Activated CD4-positive, alpha-beta T cell treated with anti-CD3 and anti-CD28 coated beads, Interleukin-2, amount 50 U/mL, for 48 hours (primary cell): ENCODE measurements around the gene CSNK1E.

Experiments used
- DNase-seq, 2 experiments: peaks; one replicate each; pipeline ENCODE4 v3.0.0-alpha.2; 2020

The CSNK1E gene

DNA sequence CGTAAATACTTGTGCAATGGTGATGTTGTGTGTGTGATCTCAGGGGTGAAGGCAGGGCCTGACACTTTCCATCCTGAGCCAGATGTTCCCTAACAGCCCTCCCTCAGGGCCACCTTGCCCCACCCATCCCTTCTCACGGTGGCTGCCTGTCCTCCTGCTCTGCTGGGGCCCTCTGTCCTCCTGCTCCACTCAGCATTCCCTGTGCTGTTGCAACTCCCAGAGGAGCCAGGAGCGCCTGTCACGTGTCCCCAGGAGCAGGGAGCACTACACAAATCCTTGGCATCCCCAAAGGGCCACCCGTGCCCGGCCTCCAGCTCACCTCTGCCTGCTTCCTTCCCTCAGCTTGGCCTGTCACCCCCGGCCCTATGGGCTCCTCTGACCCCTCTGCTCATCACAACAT lies 10.2 kb upstream of the CSNK1E start:
- DNase-seq, result no peak

DNA sequence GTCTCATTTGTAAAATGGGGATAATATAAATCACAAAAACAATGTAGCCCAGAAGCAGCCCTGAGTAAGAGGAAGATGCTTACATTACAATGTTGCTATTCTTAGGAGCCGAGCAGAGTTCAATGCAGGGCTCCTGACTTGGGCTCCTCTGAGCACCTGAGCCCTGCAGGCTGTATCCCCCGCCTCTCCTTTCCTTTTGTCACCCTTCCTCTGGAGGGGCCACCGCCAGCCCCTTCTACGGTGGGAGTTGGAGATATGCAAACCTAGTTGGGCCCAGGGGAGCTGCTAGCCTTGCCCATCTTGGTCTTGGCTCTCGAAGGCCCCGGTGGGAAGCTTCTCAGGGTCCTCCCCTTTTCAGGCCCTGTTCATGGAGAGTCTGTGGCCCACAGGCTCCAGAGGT lies 8.4 kb upstream of the CSNK1E start:
- DNase-seq, result no peak

DNA sequence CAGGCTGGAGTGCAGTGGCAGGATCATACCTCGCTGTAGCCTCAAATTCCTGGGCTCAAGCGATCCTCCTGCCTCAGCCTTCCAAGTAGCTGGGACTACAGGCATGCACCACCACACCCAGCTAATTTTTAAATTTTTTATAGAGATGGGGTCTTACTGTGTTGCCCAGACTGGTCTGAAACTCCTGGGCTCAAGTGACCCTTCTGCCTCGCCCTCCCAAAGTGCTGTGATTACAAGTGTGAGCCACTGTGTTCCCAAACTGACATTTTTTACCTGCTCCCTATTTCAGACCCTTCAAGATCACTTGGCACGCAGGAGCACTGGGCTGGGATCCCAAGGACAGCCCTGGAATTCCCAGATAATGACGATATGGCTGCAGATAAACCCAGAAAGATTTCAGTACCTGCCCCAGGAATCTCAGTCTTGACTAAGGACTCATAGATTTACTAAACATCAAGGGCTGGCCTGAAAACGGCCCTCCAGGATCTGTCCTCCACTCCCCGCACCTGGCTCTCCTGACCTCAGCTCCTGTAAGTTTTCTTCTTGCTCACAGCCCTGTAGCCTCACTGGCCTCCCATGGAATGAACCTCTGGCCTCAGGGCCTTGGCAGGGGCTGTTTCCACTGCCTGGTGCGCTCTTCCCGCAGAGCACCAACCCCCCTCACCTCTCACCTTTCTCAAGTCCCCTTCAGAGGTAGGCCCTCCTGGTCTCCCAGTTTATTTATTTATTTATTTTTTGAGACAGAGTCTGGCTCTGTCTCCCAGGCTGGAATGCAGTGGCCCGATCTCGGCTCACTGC lies 3.6 kb upstream of the CSNK1E start:
- DNase-seq, result no peak

DNA sequence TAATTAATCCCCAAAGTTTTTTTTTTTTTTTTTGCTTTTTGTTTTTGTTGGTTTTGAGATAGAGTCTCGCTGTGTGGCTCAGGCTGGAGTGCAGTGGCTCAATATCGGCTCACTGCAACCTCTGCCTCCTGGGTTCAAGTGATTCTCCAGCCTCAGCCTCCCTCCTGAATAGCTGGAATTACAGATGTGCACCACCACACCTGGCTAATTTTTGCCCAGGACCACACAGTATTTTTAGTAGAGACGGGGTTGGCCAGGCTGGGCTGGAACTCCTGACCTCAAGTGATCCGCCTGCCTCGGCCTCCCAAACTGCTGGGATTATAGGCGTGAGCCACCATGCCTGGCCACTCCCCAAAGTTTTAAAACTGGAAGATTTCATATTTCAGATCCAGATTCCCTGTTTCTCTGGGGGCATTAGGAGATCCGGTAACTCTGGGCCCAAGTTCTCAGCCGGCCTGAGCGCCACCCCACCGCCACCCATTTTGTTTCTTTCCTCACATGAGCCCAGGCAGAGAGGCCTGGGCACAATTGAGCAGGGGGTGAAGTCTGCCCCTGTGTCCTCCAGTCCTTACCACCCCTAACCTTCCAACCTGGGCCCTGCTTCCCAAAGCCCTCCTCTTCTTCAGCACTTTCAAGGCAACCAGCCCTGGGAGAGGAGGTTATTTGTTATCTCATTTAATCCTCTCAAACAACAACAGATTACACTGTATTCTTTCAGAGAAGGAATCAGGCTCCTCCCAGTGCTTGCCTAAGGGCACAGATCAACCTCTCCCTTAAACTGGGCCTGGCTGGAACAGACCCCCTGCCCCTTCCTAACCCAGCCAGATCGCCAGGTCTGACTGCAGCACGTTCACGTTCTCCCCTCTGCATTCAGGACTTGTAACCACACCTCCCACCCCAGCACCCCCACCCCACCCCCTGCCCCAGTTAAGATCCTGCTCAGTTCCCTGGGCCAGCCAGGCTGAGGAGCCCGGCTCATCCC lies 1.9 kb upstream of the CSNK1E start:
- DNase-seq, result no peak

DNA sequence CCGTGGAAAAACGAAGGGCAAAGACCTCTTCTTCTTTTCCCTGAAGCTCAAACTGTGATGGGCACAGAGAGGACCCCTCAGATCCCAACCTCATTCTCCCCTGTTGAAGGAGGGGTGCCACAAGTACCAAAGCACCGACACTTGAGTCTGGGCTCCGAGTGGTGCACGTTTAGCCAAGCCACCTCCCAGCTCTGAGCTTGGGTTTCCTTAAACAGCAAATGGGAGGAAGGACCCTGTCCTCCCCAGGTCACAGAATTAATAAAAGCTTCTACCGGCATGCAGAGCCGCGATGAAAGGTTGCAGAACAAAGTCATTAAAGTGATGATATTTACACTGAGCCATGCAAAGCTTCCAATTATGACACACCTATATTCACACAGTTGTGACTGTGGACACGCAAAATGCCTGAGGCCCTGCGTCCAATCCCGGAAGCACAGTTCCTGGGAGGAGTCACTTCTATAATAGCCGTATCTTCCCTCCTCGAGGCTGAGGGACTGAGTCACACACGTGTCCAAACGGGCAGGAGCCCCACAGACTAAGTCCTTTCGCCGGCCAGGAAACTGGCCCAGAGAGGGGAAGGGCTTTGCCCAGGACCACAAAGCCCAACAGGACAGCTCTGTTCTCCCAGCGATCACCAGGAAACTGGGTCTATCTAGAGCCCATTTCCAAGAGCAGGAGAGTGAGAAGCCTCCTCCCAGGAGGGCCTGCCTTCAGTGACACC lies 922 bp upstream of the CSNK1E start:
- DNase-seq, result no peak

DNA sequence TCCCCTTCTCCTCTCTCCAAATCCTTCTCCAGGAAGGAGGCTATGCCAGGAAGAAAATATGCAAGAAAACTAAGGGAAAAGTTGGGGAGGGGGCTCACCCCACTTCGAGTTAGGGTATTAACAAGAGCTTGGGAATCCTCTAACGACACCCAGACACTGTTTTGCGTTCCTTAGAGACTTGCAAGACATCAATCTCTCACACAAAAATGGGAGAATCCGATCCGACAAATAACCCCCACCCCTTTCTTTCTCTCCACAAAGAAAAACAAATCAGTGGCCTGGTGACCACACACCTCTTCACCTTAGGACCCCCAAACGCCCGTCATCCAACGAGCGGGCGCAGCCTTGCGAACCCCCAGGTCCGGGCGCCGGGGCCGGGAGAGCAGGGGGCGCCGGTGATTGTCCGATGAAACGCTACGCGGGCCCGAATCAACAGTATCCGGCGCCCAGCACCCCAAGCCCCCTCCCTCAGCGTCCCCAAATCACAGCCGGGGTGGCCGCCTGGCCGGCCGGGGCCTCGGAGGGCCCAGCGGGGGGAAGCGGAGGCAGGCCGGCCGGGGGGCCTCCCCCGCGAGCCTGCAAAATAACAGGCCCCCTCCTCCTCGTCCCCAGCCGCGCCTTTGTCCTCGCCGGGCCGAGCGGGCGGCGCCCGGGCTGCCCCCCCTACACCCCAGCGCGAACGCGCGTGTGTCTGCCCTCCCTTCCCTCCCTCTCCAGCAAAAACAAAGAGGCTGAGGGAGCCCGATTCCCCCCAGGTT lies 690 bp downstream of the CSNK1E start:
- DNase-seq, result peak; percentile 41 to 54

DNA sequence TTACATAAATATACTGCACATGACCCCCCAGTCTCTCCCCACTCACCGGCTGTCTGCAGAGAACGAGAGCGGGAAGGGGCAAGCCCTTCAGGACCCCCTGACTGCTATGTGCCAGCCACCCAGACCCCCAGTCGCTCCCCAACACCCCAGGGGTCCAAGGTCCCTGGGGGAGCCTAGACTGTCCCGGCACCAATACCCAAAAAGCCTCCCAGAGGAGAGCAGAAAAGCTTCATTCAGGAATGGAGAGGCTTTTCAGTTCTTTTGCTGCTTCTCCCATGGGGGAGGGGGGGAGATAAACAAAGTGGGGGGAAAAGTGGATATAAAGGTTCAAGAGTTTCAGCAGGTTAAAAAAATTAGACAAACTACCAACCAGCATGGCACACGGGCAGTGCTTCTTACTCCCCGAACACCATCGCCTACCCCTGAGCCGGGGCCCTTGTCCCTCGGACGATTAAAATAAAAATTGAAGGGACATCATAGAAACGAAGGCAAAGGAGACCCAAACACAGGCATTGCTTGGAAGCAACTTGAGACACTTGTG lies 1.3 kb downstream of the CSNK1E start:
- DNase-seq, result no peak

DNA sequence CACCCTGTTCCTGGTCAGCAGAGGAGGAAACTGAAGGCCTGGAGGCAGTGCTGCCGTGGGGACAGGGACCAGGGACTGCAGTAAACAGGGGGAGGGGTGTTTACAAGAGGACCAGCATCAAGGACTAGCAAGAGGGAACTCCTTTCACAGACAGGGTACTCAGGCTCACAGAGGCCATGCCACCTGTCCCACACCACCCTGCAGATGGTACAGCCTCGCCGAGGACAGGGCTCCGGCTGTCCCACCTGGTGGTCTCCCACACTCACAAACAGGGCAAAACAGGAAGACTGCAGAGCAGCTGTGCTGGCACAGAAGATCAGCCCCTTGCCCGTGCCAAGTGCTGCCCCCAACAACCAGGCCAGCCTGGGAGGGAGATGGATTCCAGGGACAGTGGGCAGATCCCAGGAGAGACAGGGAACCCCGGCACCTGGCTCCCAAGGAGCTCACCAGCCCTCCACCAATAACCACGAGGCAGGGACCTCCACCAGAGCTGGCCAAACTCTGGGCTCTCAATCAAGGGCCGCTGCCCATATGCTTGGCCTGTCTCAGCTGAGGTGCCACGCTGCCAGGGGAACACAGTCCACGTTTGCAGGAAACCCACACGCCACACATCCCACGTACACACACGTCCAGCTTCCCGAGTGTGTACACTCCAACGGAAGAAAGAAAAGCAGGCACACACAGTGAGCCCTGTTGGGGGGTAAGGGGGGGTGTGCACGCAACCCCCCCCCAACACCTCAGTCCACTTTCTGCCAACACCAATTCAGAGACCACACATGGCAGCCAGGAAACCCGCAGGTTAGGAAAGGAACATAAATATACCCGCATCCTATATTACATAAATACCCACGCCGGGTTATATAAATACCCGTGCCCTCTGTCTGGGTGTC lies 2.1 kb downstream of the CSNK1E start:
- DNase-seq, result peak in 1 of 2 experiments; percentile 15

DNA sequence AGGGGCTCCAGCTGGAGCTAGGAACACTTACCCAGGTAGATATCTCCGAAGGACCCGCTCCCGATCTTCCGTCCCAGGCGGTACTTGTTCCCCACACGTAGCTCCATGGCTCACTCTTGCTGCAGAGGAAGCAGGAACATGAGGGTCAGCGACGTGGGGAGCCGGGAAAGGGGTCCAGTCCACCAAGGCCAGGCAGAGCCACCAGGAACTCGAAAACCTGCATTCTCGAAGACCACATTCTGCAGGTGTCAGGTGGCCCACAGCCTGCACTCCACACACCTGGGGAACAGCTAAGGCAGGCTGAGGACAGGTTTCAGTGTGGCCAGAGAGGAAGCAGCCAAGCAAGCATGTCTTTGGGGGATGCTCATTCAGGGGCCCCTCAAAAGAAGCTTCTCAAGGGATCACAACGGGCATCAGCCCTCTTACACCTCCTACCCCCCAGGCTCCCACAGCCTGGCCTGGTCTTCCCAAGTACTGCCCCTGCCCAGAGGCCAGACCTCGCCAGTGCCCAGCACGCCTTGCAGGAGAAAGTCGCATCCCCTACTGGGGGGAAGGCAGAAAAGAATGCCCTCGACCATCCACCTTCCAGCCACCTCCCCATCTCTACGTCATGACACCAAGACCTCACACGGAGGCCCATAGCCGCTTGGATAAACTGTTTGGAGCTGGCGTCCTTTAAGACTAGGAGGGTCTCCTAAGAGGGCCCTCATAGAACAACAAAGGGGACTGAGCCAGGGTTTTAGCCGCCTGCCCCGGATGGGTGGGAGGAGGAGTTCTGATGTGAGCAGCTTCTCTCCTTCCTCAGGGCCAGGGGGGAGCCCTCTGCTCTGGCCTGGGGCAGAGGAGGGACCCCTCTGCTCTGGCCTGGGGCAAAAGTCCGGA lies 2.9 kb downstream of the CSNK1E start:
- no peak for DNase-seq

DNA sequence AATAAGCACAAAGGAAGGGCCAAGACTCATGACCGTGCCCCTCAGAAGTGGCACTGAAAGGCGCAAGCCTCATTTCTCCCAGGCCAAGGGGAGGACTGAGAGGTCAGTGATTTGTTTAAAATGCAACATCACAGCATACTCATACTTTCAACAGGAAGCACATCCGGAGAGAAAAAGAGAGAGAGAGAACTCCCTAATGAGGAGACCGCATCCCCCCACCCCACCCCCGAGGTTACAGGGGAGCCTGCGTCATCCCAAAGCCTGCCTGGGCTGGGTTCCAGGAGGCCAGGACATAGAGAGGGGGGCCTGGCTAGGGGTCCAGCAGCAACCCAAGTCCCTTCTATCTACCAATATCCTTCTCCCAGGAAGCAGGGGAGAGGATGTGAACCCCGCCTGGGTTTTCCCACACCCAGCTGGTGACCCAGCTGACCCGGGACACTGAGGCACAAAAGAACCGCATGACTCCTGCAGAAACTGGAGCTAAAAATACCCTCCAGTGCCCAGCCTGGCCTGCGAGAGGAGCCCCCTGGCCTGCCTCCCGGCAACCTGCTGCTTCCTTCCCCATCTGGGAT lies 3.8 kb downstream of the CSNK1E start:
- peak; percentile 26 to 27 for DNase-seq

DNA sequence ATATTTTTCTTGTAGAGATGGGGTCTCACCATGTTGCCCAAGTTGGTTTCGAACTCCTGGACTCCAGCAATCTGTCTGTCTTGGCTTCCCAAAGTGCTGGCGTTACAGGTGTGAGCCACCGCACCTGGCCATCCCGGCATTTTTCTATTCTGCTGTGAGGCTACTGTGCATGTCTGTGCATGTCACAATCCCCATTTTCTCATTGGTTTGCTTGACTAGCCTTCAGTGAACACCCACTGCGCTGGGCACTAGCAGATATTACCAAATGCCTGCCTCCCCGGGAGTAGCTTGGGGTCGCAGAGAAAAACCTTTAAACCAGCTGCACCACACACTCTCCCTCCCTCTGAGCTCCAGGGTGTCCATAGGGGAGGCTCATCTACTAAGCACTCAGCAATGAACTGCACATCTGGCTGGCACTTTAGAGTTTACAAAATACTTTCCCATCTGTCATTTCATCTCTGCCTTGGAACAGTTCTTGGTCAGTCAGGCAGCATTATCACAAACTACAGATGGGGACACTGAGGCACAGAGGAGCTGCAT lies 4.9 kb downstream of the CSNK1E start:
- no peak for DNase-seq

DNA sequence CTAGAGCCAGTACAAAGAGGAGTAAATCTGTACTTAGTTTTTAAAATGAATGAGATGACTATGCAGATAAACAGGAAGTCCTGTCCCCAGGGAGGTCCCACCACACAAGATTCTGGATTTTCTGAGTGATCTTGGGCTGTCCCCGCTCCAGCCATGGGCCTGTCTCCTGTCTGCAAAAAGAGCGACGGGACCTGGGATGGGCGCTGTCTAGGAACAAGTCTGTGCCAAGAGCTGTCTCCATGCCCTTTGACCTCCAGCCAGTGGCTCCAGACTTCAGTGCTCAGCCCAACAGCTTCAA lies 6.0 kb downstream of the CSNK1E start:
- no peak for DNase-seq

DNA sequence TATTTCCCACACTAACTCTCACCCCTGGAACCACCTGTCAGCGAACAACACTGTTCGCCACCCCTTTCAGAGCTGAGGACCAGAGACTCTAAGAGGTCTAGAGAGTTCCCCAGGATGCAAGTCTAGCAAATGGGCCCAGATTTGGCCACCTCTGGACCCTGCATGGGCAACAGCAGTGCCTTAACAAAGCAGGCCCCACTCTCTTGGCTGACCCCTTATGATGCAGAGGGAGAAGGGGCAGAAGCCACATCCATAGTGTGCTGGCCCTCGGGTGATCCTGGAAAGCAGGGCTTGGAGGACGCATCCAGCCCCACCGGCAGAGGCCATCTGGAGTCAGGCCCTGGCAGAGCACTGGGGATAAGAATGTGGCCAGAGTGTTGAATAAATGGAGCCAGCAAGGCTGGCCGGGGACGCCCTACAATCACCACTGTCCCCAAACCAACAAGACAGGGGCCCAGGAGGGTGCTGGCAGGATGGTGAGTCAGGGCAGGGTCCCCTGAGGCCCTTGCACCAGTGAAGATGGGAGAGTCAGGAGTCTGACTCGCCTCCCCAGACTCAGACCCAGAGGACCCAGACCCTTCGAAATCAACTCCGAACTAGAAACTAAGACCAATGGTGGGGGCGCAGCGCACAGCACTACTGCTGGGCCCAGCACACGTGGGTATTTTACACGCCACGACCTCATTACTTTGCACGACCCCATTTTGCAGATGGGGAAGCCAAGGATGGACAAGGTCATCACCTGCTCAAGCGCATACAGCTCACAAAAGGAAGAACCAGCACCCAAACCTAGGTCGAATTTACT lies 6.5 kb downstream of the CSNK1E start:
- DNase-seq, result no peak

DNA sequence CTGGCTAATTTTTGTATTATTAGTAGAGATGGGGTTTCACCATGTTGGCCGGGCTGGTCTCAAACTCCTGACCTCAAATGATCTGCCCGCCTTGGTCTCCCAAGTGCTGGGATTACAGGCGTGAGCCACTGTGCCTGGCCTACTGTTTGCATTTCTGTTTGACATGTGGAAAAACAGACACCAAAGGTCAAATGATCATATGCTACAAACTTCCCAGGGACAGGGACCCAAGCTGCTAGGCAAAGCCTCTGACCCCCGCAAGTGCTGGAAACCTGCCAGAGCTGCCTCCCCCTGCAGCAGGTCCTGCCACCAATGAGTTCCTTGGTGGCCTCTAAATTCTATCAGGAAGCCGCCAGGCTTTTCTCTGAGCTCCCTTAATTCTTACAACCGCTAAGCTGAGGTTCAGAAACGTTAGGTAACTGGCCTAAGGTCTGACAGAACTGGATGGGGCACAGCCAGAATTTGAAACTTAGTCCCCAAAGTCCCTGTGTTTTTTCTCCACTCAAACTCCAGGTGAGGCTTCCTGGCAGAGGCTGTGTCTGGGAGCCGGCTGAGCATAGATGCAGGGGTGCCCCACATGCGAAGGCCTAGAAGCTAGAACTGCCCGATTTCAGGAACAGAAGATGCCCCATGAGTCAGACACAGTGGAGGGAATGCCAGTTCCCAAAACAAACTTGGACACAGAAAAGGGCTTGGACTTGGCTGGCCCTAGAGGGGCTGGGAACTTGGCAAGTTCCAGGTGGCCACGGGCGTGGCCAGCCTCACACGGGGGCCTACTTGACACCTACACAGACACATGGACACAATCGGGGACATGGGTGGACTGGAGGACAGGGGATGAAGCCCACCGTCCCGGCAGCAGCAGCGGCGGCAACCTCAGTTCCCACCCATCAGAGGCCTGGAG lies 7.4 kb downstream of the CSNK1E start:
- no peak for DNase-seq

DNA sequence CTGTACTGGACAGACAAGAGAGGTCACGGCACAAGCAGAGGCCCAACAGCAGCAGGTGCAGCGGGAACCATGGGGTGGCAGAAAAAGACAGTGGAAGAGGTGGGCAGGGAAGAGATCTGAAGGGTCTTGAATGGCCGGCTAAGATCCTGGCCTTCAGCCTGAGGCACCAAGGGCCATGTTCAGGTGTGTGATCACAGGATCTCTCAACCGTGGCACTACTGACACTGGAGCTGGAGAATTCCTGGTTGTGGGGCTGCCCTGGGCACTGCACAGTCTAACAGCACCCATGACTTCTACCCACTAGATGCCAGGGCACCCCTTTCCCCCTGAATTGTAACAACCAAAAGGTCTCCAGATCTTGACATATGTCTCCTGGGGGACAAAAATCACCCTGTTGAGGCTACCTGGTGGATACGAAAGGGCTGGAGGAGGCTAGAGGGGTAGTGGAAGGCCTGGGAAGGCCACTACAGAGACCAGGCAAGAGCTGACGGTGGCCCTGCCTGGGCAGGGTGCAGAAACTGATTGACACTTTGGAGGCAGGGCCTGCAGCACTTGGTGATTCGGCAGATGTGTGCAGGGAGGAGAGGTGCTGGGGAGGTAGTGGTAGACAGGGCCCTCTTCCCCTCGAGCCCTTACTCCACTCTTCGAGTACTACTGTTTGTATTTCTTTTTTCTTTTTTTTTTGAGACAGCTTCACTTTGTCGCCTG lies 8.3 kb downstream of the CSNK1E start:
- DNase-seq, result no peak

DNA sequence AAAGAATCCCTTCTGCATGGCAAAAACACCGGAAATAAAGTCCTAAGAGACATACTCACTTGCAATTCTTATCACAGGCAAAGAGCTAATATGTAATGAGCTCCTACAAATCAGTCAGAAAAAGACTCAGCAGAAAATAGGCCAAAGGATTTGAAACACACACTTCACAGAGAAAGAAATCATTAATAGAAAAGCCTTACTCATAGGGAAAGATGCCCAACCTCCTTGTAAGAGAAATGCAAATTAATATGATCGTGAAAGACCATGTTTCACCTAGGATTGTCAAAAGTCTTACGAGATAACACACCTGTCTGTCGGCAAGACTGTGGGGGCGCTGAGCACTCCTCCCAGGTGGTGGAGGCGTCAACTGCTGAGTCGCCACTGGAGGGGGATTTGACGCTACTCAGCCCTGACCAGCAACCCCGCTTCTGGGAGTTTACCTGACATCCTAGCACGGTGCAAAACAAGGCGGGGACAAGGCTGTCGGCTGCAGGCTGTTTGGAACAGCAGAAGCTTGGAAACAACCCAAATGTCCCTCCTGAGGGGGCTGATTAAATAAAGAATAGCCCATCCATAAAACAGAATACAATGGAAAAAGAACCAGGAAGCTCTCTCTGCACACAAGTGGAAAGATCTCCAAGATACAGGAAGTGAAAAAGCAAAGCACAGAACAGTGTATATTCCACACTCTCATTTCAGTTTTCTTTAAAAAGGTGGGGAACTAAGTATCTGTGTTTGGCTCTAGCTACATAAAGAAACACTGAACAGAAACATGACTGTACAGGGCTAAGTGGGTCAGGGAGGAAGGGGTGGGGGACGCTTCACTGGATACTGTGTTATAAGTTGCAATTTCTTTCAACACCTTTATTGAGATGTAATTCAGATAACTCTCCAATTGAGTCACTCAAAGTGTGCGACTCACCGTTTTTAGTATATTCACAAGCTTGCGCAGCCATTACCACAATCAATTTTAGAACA lies 11.5 kb downstream of the CSNK1E start:
- DNase-seq, result peak; percentile 26 to 44
